ENCODE data around the gene SLC44A1. TPM values are rescaled to one million over a fixed set of nuclear protein-coding genes. Genes with fewer than 3 reads are reported as not detected.

The SLC44A1 gene
- polyA plus RNA-seq, 3 donors: 6.9 to 52.1 (median 46.5) TPM

- DNase-seq: no peak
- Histone ChIP-seq H3K36me3 (replicated peaks in 1 of 2; ENCODE audit: control insufficient read depth in 1 of 2, insufficient read depth in 2 of 2, low read length in 2 of 2) (peaks cover 0 to 5% of the 10 kb centered on the region in 2 donors), H3K27me3 (ENCODE audit: control insufficient read depth in 2 of 2, insufficient read depth in 2 of 2, low read length in 2 of 2) (no peaks in the 10 kb centered on the region), H3K79me2 (ENCODE audit: insufficient read depth, low read length) (no peaks in the 10 kb centered on the region), H3K9ac (ENCODE audit: insufficient read depth, low read length, poor library complexity, severe bottlenecking) (no peak overlapping the region), H3K4me2 (replicated peaks; ENCODE audit: extremely low read depth, low read length, poor library complexity, severe bottlenecking) (no peak overlapping the region), H4K20me1 (ENCODE audit: insufficient read depth, low read length) (no peaks in the 10 kb centered on the region), H3K9me3 (replicated peaks in 1 of 2; ENCODE audit: control insufficient read depth in 1 of 2, insufficient read depth in 1 of 2, low read length in 2 of 2) (no peaks in the 10 kb centered on the region), H3K27ac (ENCODE audit: low read depth in 1 of 2, low read length in 2 of 2) (no peak overlapping the region), H3K4me1 (ENCODE audit: control insufficient read depth in 1 of 2, insufficient read depth in 2 of 2, low read length in 2 of 2) (no peaks in the 10 kb centered on the region), H3K4me3 (replicated peaks in 1 of 3; ENCODE audit: low read depth in 2 of 3, low read length in 3 of 3) (no peak overlapping the region), H2AFZ (ENCODE audit: insufficient read depth, low read depth, low read length, poor library complexity, severe bottlenecking) (no peak overlapping the region)
- Mint-ChIP-seq H3K4me1 (peaks cover 9% of the 10 kb centered on the region), H3K36me3 (peaks cover 20 to 29% of the 10 kb centered on the region in 2 donors), H3K27me3 (ENCODE audit: low read depth in 3 of 3) (no peaks in the 10 kb centered on the region), H3K4me3 (no peak overlapping the region), H3K9me3 (peaks cover 0 to 2% (median 0%) of the 10 kb centered on the region in 7 donors), H3K27ac (no peak overlapping the region)
- intact Hi-C loops (cut with micrococcal nuclease): no loop called here
- no CpG with 5 or more reads among the region's 2 CpGs for WGBS (ENCODE audit: insufficient coverage)
- no peak for TF ChIP-seq CTCF (IDR thresholded peaks at IDR 0.05)
Observed at GRCh38 chr9:105473221-105473620, 228.8 kb downstream of the SLC44A1 start.

- peaks cover 10 to 12% of the 10 kb centered on the region in 2 donors for H3K36me3 Mint-ChIP-seq
- no peak overlapping the region for H3K9ac ChIP-seq (ENCODE audit: insufficient read depth, low read length, poor library complexity, severe bottlenecking)
- peaks cover 0 to under 1% of the 10 kb centered on the region in 2 donors for H3K4me1 ChIP-seq (ENCODE audit: control insufficient read depth in 1 of 2, insufficient read depth in 2 of 2, low read length in 2 of 2)
- no peaks in the 10 kb centered on the region for H3K9me3 Mint-ChIP-seq
- no peak overlapping the region for H3K27ac ChIP-seq (ENCODE audit: low read depth in 1 of 2, low read length in 2 of 2)
- no peak overlapping the region for H3K4me3 ChIP-seq (replicated peaks in 1 of 3; ENCODE audit: low read depth in 2 of 3, low read length in 3 of 3)
- no peaks in the 10 kb centered on the region for H3K9me3 ChIP-seq (replicated peaks in 1 of 2; ENCODE audit: control insufficient read depth in 1 of 2, insufficient read depth in 1 of 2, low read length in 2 of 2)
- no peak for TF ChIP-seq CTCF (IDR thresholded peaks at IDR 0.05)
- H3K4me2 ChIP-seq (replicated peaks; ENCODE audit: extremely low read depth, low read length, poor library complexity, severe bottlenecking): no peak overlapping the region
- WGBS (ENCODE audit: insufficient coverage): no CpG with 5 or more reads among the region's 2 CpGs
- no peaks in the 10 kb centered on the region for H3K36me3 ChIP-seq (replicated peaks in 1 of 2; ENCODE audit: control insufficient read depth in 1 of 2, insufficient read depth in 2 of 2, low read length in 2 of 2)
- H3K27ac Mint-ChIP-seq: no peak overlapping the region
- H2AFZ ChIP-seq (ENCODE audit: insufficient read depth, low read depth, low read length, poor library complexity, severe bottlenecking): no peak overlapping the region
- no peak overlapping the region for H3K4me3 Mint-ChIP-seq
- peaks cover 9% of the 10 kb centered on the region for H3K4me1 Mint-ChIP-seq
- H4K20me1 ChIP-seq (ENCODE audit: insufficient read depth, low read length): no peaks in the 10 kb centered on the region
- H3K79me2 ChIP-seq (ENCODE audit: insufficient read depth, low read length): no peaks in the 10 kb centered on the region
- no peaks in the 10 kb centered on the region for H3K27me3 ChIP-seq (ENCODE audit: control insufficient read depth in 2 of 2, insufficient read depth in 2 of 2, low read length in 2 of 2)
- intact Hi-C loops (cut with micrococcal nuclease): no loop called here
- no peaks in the 10 kb centered on the region for H3K27me3 Mint-ChIP-seq (ENCODE audit: low read depth in 3 of 3)
- DNase-seq: no peak
Observed at GRCh38 chr9:105475302-105475701, 230.9 kb downstream of the SLC44A1 start.
